ENCODE results near the gene SDCBP2.

Gene SDCBP2

GRCh38 chr20:1281279-1282057 lies 47.5 kb downstream of the SDCBP2 start:
- TF ChIP-seq ZFP30 (CRISPR knock-in tag; IDR thresholded peaks at IDR 0.05) (no peak), BACH2 (CRISPR knock-in tag; IDR thresholded peaks at IDR 0.05; ENCODE audit: borderline replicate concordance) (no peak), TOX (CRISPR knock-in tag; IDR thresholded peaks at IDR 0.05; ENCODE audit: borderline replicate concordance) (no peak), ZNF565 (CRISPR knock-in tag; conservative IDR thresholded peaks at IDR 0.05; ENCODE audit: low read depth) (no peak), SNAI2 (CRISPR knock-in tag; IDR thresholded peaks at IDR 0.05) (no peak), OSR1 (CRISPR knock-in tag; IDR thresholded peaks at IDR 0.05) (no peak), ZFP3 (CRISPR knock-in tag; IDR thresholded peaks at IDR 0.05) (no peak), GLIS3 (CRISPR knock-in tag; IDR thresholded peaks at IDR 0.05) (no peak), ZNF70 (CRISPR knock-in tag; IDR thresholded peaks at IDR 0.05) (no peak), PATZ1 (CRISPR knock-in tag; IDR thresholded peaks at IDR 0.05; ENCODE audit: borderline replicate concordance) (no peak), TCF4 (CRISPR knock-in tag; IDR thresholded peaks at IDR 0.05; ENCODE audit: borderline replicate concordance) (no peak), TSHZ2 (CRISPR knock-in tag; IDR thresholded peaks at IDR 0.05) (no peak), ARNTL (CRISPR knock-in tag; IDR thresholded peaks at IDR 0.05; ENCODE audit: borderline replicate concordance, low read depth) (no peak), ZC3H10 (CRISPR knock-in tag; IDR thresholded peaks at IDR 0.05) (no peak)
- TF ChIP-seq, protein P1, sequence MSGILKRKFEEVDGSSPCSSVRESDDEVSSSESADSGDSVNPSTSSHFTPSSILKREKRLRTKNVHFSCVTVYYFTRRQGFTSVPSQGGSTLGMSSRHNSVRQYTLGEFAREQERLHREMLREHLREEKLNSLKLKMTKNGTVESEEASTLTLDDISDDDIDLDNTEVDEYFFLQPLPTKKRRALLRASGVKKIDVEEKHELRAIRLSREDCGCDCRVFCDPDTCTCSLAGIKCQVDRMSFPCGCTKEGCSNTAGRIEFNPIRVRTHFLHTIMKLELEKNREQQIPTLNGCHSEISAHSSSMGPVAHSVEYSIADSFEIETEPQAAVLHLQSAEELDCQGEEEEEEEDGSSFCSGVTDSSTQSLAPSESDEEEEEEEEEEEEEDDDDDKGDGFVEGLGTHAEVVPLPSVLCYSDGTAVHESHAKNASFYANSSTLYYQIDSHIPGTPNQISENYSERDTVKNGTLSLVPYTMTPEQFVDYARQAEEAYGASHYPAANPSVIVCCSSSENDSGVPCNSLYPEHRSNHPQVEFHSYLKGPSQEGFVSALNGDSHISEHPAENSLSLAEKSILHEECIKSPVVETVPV (CRISPR knock-in tag; IDR thresholded peaks at IDR 0.05), result no peak
- no peak for ATAC-seq

GRCh38 chr20:1280195-1281102 lies 48.5 kb downstream of the SDCBP2 start:
- no peak for ATAC-seq
- no peak for TF ChIP-seq ZNF70 (CRISPR knock-in tag; IDR thresholded peaks at IDR 0.05)
- TF ChIP-seq TOX (CRISPR knock-in tag; IDR thresholded peaks at IDR 0.05; ENCODE audit: borderline replicate concordance), result no peak

GRCh38 chr20:1278993-1279392 lies 49.9 kb downstream of the SDCBP2 start:
- TF ChIP-seq BACH2 (CRISPR knock-in tag; IDR thresholded peaks at IDR 0.05; ENCODE audit: borderline replicate concordance), result no peak
- TF ChIP-seq CSDC2 (CRISPR knock-in tag; IDR thresholded peaks at IDR 0.05), result no peak
- TF ChIP-seq OSR1 (CRISPR knock-in tag; IDR thresholded peaks at IDR 0.05), result no peak
- TF ChIP-seq, protein P1 (CRISPR knock-in tag; IDR thresholded peaks at IDR 0.05), result no peak
- TF ChIP-seq TCF4 (CRISPR knock-in tag; IDR thresholded peaks at IDR 0.05; ENCODE audit: borderline replicate concordance), result no peak
- no peak for TF ChIP-seq ZNF70 (CRISPR knock-in tag; IDR thresholded peaks at IDR 0.05)
- TF ChIP-seq ISL1 (CRISPR knock-in tag; IDR thresholded peaks at IDR 0.05), result no peak
- TF ChIP-seq ESRRG (CRISPR knock-in tag; IDR thresholded peaks at IDR 0.05), result no peak
- no peak for TF ChIP-seq TSHZ2 (CRISPR knock-in tag; IDR thresholded peaks at IDR 0.05)
- TF ChIP-seq PPARA (CRISPR knock-in tag; IDR thresholded peaks at IDR 0.05; ENCODE audit: borderline replicate concordance), result no peak
- no peak for TF ChIP-seq GLIS3 (CRISPR knock-in tag; IDR thresholded peaks at IDR 0.05)
- TF ChIP-seq SNAI2 (CRISPR knock-in tag; IDR thresholded peaks at IDR 0.05), result no peak
- no peak for TF ChIP-seq ZFP30 (CRISPR knock-in tag; IDR thresholded peaks at IDR 0.05)
- TF ChIP-seq ZNF565 (CRISPR knock-in tag; conservative IDR thresholded peaks at IDR 0.05; ENCODE audit: low read depth), result no peak
- TF ChIP-seq, protein P2, sequence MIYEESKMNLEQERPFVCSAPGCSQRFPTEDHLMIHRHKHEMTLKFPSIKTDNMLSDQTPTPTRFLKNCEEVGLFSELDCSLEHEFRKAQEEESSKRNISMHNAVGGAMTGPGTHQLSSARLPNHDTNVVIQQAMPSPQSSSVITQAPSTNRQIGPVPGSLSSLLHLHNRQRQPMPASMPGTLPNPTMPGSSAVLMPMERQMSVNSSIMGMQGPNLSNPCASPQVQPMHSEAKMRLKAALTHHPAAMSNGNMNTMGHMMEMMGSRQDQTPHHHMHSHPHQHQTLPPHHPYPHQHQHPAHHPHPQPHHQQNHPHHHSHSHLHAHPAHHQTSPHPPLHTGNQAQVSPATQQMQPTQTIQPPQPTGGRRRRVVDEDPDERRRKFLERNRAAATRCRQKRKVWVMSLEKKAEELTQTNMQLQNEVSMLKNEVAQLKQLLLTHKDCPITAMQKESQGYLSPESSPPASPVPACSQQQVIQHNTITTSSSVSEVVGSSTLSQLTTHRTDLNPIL (CRISPR knock-in tag; IDR thresholded peaks at IDR 0.05; ENCODE audit: low read depth), result no peak
- no peak for ATAC-seq
